Activated naive CD4-positive, alpha-beta T cell treated with Interleukin-2 at 50 U/mL for 16 hours (primary cell): ENCODE data around the gene TSPAN9.

ENCODE experiments used
- DNase-seq: peaks from one replicate; pipeline ENCODE4 v3.0.0-alpha.2; 2020

The TSPAN9 gene, protein sequence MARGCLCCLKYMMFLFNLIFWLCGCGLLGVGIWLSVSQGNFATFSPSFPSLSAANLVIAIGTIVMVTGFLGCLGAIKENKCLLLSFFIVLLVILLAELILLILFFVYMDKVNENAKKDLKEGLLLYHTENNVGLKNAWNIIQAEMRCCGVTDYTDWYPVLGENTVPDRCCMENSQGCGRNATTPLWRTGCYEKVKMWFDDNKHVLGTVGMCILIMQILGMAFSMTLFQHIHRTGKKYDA

DNA sequence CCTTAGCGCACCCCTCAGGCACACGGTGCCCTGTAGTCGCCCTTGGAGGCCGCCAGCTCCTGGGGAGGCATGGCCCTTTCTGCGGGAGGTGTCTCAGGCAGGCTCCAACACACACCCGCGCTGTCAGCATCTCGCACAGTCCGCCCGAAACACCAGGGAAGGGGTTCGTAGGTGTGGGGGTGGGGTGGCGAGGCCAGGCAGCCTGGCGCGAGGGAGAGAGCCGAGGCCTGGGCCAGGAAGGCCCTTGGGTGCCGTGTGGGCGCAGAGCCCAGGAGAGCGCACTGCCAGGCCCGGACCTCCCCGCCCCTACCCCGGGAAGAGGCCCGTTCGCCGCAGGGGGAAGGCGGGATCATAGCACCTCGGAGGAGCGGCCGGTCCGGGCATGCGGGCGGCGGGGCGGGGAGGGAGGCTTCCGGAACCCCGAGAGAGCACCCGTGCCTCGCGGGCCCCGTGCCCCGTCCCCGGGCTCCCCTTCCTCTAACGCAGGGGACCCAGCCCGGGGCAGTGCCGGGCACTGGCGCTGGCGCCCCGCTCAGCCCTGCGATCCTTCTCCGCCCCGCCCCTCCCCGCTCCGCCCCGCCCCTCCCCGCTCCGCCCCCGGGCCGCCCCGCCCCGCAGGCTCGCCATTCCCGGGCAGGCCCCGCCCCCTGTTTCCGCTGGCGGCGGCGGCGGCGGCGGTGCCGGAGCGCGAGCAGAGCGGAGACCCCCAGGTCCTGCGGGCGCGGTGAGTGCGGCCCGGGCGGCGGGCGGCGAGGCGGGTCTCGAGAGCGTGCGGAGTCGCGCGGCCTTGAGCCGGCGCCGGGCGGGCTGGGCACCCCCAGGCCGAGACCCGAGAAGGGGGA is at the start of gene TSPAN9:
Gene TSPAN9 (plus strand): TSS at position 650 of the 842 bp plus-strand sequence. CDS start 123,815 bp downstream, outside the sequence.
- peak; percentile 67 for DNase-seq

DNA sequence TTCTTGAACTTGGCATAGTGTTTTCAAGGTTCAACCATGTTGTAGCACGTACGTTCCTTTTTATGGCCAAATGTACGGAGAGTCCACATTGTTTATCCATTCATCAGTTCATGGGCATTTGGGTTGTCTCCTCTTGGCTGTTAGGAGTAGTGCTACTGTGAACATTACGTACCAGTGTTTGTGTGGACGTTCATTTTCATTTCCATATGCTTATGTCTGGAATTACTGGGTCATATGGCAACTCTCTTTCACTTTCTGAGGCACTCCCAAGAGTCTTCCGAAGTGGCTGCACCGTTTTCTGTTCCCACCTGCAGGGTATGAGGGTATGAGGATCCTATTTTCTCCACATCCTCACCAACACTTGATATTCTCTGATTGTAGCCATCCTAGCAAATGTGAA is 49.1 kb upstream of the TSPAN9 start:
- DNase-seq = no peak

DNA sequence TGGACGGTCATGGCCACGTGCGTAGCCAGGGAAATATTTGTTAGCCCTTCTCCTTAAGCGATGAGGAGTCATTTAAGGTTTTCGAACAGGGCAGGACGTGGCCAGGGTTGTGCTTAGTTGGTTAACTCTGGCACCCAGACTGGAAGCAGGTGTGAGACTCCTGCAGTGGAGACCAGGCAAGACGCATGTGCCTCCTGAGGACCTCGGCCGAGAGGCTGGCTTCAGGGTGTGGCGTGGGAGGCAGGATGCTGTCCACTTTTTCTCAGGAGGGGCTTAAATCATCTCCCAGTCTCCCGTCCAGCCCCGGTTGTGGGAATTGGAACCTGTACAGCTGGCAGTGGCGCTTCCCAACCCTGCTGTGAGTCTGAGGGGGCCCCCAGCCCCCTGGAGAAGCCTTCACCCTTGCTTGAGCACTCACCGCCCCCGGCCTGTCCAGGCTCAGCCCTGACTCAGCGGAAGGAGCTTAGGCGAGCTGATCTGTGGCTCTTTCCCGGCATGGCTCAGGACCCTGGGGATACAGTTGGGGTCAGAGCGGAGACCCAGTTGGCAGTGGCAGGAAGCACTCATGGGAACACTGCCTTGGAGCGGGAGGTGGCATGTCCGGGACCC is 46.3 kb upstream of the TSPAN9 start:
- DNase-seq = no peak

DNA sequence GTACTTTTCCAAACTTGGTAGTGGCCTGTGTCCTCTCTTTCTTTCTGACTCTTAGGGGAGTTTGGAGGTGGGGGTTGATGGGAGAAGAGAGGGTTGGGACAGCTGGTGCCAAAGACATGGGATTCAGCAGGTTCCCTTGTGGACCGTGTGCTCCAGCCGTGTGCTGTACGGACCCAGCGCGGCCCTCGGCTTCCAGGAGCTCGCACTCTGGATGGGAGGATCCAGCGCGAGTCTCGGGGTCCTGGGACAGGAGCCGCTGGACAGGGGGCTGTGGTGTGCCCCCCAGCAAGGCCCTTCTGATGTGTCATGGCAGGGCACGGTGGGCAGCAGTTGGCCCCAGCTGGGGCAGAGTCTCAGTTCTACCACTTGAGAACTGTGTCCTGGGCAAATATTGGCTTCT is 45.0 kb upstream of the TSPAN9 start:
- DNase-seq = no peak

DNA sequence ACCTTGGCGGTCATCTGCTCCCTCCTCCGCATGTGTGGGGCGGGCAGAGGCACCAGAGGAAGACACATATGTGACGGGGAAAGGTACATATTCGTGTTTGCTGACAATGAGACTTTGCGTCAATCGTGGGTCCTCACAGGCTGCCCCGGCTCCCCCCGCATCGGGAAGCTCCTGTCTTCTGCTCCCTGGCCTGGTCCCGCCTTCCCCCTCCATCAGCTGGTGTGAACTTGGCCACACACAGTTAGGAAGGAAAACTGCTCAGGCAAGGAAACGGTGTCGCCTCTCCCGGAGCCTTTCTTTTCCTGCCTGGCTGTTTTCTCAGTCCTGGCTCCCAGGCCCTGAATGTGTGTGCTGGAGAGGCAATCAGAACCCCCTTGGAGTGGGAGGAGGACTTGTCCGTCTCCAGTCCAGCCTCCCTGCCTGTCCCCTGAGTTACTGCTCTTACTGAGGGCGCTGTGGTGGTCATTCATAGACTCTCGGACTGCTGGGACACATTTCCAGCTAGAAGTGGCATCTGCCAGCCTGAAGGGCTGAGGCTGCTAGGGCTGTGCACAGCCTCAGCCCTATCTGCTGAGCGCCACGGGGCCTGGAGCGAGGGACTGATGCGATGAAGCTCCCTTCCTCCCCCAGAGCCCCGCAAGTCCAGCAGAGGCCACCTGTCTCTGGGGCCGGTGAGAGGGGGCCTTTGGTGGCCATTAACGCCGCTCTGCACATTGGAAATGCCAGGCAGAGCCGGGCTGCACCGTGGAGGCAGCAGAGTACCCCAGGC is 44.2 kb upstream of the TSPAN9 start:
- no peak for DNase-seq

DNA sequence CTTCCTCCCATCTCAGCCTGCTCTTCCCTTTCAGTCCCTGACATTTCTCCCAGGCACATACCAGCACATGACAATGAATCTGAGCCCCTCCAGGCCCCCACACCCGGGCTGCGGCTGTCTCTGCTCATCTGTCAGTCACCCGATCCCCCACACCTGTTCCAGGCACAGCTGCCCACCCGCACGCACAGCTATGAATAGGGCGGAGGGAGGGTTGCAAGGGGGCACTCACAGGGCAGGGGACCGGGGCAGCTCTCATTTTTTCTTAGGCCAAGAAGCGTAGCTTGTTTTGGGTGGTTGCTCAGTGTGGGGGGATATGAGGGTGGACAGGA is 43.7 kb upstream of the TSPAN9 start:
- no peak for DNase-seq

DNA sequence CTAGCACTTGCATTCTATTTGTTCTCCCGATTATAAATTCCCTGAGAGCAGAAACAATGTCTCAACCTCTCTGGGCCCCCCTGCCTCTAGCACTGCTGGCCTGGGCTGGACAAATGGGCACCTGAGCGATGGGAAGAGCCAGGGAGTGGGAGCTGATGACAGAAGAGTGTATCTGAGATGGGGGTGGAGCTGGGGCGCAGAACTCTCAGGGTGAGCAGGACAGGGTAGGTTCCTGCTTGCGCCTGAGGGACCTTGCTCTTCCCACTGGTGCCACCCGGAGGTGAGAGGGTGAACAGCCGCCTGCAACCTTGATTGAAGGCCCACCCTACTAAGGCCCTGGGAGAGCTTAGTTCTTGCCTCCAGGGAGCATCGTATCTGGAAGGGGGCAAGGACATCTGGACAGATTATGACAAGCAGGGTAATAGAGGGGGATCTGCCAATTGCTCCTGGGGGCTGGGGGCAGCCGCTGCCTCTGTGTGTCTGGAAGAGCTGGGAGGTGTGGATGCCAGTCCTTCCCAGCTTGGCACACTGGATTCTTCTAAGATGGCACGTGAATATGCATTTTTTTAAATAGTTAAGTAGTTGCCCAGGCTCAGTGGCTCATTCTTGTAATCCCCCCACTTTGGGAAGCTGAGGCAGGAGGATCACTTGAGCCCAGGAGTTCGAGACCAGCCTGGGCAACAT is 43.0 kb upstream of the TSPAN9 start:
- DNase-seq = peak; percentile 15

DNA sequence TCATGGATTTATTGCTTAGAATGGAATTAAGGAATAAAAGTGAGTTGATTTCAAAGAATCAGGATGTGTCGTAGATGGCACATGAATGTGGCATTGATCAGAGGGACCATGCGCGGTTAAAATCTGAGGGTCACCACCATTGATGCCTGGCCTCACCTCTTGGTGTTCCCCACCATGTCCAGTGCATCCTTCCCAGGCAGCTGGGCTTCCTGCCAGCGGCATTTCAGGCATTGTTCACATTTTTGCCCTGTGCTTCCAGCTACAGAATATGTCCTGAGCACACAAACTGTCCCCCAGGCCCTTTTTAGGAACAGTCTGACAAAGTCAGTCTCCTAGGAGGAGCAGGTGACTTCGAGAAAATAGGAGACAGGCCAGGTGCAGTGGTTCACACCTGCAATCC is 42.0 kb upstream of the TSPAN9 start:
- no peak for DNase-seq

DNA sequence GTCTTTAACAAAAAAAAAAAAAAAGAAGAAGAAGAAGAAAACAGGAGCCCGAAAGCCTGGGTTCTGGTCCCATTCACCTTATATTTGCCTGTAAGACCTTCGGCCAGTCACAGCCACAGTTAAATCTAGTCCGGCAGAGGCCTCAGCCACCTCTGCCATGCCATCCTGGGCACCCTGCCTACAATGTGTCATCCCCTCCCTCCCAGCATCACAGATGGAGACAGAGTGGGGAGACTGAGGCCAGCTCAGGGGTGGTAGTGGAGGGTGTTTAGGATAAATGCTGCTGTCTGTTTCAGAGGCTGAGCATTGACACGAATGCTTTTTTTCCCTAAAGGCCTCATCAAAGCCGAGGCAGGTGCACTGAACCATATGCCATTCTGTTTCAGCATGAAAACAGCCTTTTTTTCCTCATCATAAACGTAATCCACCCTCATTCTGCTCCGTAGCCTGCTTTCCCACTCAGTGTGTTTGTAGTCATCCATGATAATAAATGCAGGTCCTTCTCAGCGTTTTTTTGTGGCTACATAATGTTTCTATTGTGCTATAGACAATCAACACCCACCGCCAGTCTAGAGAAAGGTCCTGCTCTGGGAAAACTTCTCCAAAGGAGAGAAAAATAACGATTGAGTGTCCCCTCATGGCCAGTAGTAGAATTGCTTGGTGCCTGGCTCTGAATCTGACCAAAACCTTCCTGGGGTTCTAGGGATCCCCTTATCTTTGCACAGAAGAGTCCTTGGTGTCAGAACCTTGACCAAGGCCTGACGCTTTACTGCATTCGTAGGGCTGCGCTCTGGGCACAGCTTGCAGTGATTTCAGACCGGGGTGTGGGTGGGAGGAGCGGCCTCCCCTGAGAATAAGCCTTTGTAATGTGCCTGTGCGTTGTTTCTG is 41.1 kb upstream of the TSPAN9 start:
- DNase-seq = no peak

DNA sequence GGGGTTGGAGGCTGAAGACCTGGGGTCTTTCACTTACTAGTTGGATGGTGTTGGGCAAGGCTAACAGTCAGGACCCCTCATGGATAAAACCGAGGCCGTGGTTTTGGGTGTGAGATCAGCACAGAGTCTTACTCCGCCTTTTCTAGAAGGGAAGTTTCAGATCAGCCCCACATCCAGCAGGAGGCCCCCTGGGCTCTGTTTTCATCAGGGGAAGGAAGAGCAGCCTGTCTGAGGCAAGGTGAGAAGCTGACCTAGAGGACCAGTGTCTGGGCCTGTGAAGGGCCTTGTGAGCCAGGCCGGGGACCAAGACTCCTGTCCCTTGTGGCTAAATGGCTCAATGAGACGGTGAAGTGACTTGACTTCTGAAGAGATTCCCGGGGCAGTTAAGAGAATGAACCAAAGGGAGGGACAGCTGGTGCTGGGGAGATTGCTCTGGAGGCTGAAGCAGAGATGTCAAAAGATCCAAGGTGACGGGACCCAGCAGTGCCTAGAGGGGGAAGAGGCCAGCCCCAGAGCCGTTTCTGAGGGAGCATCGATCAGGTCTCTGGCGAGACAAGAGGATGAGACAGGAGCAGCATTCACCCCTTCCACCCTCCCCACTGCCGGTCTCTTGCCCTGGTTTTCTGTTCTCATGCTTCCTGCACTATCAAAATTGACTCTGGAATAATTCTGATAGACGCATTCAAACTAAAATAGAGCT is 40.1 kb upstream of the TSPAN9 start:
- DNase-seq = no peak

DNA sequence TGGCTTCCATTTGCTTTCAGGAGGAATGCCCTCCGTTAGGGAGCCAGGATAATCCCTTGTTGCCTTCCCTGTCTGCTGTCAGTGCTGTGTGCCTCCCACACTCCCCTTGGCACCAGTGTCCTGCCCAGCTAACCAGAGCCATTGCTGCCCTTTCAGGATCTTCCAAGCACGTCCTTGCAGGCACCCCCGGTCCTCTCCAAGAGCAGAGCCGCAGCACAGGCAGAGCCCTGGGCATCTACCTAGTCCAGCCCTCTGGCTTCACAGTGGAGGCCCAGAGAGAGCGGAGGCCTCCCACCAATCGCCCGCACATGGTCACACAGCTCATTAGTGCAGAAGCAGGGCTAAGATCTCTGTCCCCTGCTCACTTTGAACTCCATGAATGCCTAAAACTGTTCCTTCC is 39.0 kb upstream of the TSPAN9 start:
- DNase-seq = no peak

DNA sequence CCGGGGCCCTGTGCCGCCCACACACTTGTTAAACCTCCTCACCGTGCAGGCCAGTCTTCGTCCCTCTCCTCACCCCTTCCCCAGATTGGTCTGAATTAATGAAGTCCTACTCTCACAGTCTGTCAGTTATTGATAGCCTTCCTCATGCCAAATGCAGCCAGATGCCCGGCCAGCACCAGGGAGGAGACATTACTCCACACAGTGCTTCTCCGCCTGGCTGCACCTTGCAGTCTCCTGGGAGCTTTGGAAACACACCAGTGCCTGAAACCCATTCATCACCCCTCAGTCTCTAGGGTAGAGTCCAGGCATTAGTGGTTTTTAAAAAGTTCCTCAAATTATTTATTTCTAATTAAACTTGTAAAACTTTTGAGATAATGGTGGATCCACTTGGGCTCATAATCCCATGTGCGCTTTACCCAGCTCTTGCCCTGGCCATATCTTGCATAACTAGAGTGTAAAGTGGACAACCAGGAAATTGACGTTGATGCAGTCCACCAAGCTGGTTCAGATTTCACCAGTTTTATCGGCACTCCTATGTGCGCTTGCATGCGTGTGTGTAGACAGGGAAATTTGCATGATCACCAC is 38.2 kb upstream of the TSPAN9 start:
- no peak for DNase-seq

DNA sequence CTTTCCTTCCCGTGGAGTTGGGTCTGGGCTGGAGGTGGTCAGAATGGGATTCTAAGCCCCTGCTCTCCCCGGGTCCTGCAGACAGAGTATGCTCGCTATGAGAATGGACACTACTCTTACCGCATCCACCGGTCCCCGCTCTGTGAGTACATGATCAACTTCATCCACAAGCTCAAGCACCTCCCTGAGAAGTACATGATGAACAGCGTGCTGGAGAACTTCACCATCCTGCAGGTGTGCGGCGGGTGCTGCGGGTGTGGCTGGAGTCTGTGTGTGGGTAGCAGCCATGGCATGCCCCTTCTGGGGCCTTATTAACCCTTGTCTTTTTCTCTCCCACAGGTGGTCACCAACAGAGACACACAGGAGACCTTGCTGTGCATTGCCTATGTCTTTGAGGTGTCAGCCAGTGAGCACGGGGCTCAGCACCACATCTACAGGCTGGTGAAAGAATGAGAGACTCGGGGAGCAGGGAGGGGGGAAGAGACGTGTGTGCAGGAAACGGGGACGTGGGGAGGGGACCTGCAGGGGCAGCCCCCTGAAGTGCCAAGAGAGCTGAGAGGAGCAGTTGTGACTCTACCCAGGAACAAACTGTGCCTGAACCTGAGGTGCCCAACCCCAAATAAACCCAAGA is 37.0 kb upstream of the TSPAN9 start:
- DNase-seq = no peak

DNA sequence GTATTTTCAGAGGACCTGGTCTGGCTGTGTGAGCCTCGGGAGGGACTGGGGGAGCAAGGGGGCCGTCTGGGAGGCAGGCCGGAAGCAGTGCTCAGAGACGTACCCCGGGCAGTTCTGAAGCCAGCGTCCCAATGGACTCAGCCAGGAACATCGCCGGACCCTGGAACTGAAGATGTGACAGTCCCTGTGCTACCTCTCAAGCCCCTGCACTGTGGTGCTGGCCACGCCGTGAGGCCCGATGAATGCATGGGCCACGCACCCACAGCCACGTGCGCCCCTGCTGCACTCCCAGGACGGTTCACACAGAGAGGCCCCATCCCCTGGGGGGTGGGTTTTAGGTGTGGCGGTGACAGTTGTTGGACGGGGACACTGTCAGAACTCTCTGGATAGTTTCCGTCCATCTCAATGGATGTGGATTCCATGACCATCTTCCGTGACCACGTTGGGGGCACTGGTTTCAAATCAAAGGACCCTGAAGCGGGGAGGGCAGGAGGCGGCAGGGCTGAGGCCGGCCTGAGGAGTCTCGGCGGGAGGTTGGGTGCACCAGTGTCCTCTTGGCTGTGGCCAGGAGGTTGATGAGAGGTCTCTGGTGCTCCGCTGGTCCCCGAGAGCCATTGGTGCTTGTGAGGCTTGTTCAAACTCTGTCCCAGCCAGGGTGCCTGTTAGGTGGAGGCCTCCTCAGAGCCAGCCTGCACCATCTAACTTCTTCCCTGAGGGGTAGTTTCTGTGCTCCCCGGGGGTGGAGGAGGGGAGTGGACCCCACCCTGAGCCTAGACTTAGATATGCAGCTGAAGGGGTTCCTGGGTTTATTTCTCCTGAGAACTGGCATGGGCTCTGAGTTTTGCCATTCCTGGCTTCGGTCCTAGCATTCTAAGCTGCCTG is 36.3 kb upstream of the TSPAN9 start:
- no peak for DNase-seq

DNA sequence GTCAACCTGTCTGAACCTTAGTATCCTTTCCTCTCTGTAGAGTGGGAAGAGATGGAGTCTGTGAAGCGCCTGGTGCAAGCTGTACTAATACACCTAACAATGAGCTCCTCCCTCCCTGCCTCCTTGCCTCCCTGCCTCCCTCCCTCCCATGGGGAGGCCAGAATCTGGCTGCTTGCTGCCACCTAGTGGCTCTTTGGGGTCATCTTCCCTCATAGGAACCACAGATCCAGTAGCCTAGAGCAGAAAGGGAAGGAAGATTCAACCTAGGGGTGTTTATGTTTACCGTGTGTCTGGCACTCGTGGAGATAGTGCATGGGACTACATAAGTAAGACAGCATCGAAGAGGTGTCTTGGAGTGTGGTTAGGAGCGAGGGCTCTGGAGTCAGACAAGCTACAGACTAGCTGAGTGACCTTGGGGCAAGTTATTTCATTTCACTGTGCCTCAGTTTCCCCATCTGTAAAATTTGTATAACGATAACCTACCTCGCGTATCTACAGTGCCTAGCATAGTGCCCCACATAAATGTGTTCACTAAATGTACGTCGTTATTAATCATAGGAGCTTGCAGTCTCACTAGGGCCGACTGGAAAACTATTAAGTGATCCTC is 35.5 kb upstream of the TSPAN9 start:
- peak; percentile 42 for DNase-seq

DNA sequence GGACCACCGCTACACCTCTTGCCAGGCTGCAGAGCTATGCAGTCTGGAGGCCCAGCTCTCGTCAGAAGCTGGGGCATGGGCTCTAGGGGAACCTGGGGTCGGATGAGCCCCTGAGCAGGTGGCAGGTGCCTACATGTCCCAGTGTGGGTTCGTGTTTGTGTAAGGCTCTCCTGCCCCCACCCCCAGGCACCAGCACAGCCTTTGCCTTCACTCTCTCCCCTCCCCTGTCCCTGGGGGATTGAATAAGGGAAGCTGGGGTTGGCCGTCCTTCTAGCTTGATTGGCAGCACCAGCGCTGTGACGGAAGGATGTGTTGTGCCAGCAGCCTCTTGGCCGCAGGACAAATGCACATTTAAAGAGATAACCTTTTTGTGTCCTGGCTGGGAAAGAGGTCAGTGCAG is 34.8 kb upstream of the TSPAN9 start:
- DNase-seq = no peak

DNA sequence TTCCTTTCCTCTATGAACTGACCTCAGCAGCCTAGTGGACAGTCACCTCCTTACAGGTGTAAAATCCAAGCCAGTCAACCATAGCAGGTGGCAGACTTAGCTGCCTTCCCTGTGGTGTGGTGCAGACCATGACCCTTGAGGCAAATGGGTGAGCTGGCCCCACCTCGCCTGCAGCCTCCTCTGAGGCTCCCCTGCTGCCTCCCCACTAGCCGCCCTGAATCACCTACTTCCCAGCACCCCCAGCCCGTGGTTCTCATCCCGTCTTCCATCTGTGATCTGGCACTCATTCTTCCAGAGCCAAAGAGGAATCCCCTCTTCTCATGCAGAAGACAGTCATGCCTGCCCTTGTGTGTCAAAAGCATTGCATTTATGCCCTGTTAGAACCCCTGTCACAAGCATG is 34.4 kb upstream of the TSPAN9 start:
- DNase-seq = no peak

DNA sequence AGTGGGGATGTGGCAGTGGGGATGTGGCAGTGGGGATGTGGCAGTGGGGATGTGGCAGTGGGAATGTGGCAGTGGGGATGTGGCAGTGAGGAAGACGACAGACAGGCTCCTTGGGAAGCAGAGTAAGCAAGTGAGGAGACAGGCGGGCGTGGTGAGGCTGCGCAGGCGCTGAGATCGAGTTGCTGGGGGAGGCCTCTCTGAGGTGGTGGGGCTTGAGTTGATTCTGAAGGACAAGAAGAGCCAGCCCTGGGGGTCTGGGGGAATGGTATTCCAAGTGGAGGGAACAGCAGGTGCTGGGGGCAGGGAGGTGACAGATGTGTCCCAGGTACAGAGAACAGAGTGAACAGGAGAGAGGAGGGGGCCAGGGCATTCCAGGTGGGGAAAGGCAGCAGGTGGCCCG is 33.8 kb upstream of the TSPAN9 start:
- DNase-seq = no peak

DNA sequence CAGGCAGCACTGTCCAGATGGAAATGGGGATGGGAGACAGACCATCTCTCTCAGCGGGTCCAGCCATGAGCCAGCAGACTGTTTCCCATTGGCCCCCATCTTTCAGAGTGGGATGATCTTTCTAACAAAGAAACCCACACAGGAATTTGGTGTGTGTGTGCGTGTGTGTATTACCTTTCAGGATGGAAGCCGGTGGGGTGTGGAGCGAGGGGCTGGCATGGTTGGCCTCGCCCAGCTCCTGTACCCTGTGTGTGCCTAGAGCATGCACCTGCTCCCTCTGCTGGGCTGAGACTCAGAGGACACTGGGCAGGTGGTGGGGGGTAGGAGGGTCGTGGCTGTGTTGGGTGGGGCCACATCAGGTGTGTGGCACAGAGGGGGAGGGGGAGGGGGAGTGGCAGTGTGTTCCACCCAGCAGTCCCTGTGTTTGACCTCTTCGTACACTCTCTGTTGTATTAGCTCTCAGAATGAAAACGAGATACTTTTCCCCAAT is 33.0 kb upstream of the TSPAN9 start:
- no peak for DNase-seq
